ENCODE data around the gene AMPH.

AMPH gene

GRCh38 chr7:38659931-38660330, 28.8 kb upstream of the AMPH start:
- Histone ChIP-seq H3K27ac (replicated peaks) (no peak overlapping the region), H3K4me3 (replicated peaks; ENCODE audit: insufficient read depth, low read length) (no peak overlapping the region)
- no peak for DNase-seq (ENCODE audit: low read depth in 1 of 2, low spot score in 1 of 2)

DNA sequence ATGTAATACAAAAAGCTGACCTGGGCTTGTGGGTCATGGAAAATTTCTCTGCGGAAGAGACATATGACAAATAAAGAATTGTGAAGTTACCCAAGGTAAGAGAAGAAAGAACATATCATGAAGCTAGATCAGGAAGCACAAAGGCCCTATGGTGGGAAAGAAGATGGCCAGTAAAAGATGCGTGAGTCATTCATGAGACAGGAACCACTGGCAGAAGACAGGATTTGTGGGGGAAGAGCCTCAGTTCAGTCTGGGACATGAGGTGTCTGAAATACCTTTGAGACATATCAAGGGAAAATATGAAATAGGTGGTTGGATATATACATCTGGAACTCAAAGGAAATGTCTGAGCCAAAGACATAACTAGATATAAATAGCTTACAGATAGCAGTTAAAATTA, 27.7 kb upstream of the AMPH start:
- TF ChIP-seq POLR2AphosphoS5 (IDR thresholded peaks at IDR 0.05; ENCODE audit: low read depth) = no peak
- TF ChIP-seq, protein P1, sequence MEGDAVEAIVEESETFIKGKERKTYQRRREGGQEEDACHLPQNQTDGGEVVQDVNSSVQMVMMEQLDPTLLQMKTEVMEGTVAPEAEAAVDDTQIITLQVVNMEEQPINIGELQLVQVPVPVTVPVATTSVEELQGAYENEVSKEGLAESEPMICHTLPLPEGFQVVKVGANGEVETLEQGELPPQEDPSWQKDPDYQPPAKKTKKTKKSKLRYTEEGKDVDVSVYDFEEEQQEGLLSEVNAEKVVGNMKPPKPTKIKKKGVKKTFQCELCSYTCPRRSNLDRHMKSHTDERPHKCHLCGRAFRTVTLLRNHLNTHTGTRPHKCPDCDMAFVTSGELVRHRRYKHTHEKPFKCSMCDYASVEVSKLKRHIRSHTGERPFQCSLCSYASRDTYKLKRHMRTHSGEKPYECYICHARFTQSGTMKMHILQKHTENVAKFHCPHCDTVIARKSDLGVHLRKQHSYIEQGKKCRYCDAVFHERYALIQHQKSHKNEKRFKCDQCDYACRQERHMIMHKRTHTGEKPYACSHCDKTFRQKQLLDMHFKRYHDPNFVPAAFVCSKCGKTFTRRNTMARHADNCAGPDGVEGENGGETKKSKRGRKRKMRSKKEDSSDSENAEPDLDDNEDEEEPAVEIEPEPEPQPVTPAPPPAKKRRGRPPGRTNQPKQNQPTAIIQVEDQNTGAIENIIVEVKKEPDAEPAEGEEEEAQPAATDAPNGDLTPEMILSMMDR (IDR thresholded peaks at IDR 0.05; ENCODE audit: insufficient read depth, low read length) = no peak

More at GRCh38 chr7:38659931-38660330, 28.8 kb upstream of the AMPH start:
- TF ChIP-seq POLR2AphosphoS5 (IDR thresholded peaks at IDR 0.05; ENCODE audit: low read depth) (no peak), REST (IDR thresholded peaks at IDR 0.05; ENCODE audit: insufficient replicate concordance, low read depth) (no peak), GABPA (IDR thresholded peaks at IDR 0.05; ENCODE audit: low read depth) (no peak), SPI1 (IDR thresholded peaks at IDR 0.05; ENCODE audit: borderline replicate concordance, low read depth) (no peak)
- TF ChIP-seq, protein P1 (IDR thresholded peaks at IDR 0.05; ENCODE audit: insufficient read depth, low read length) = no peak
- H3K27me3 ChIP-seq (ENCODE audit: insufficient read depth, poor library complexity, severe bottlenecking) = peaks cover 3% of the 10 kb centered on the region

DNA sequence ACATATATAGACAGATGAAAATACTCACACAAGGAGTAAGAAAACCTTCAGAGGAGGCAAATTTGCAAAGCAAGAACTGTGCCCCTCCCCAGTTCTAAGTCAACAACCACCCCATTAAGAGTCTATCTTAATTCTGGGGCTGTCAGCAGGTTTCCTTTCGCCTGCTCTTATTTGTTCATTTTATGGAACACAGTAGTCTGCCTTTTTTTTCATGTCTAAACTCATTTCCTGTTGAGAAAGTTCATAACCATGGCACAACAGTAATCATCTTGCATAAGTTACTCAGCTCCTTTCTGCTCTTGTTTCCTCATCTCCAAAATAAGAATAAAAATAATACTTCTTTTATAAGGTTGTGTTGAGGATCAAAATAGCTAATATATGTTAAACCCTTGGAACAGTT, 25.8 kb upstream of the AMPH start:
- DNase-seq (ENCODE audit: low read depth in 1 of 2, low spot score in 1 of 2) = peak in 1 of 2 experiments; percentile 36
- H3K4me3 ChIP-seq (replicated peaks; ENCODE audit: insufficient read depth, low read length) = no peak overlapping the region
- H3K27ac ChIP-seq (replicated peaks) = no peak overlapping the region
- TF ChIP-seq SPI1 (IDR thresholded peaks at IDR 0.05; ENCODE audit: borderline replicate concordance, low read depth) = no peak
- TF ChIP-seq, protein P1 (IDR thresholded peaks at IDR 0.05; ENCODE audit: insufficient read depth, low read length) = no peak
- no peak for TF ChIP-seq REST (IDR thresholded peaks at IDR 0.05; ENCODE audit: insufficient replicate concordance, low read depth)
- no peak for TF ChIP-seq GABPA (IDR thresholded peaks at IDR 0.05; ENCODE audit: low read depth)
- TF ChIP-seq POLR2AphosphoS5 (IDR thresholded peaks at IDR 0.05; ENCODE audit: low read depth) = no peak
- peaks cover under 1% of the 10 kb centered on the region for H3K27me3 ChIP-seq (ENCODE audit: insufficient read depth, poor library complexity, severe bottlenecking)

More for the DNA sequence above, 27.7 kb upstream of the AMPH start:
- peaks cover 3% of the 10 kb centered on the region for H3K27me3 ChIP-seq (ENCODE audit: insufficient read depth, poor library complexity, severe bottlenecking)
- DNase-seq (ENCODE audit: low read depth in 1 of 2, low spot score in 1 of 2) = no peak
- H3K27ac ChIP-seq (replicated peaks) = no peak overlapping the region
- no peak overlapping the region for H3K4me3 ChIP-seq (replicated peaks; ENCODE audit: insufficient read depth, low read length)

Data from HL-60 (cell line).